Astrocyte (in vitro differentiated cells and primary cell): ENCODE data around the gene ST8SIA5.

Experiments
- CTCF ChIP-seq: IDR thresholded peaks from 2 replicates; pipeline ENCODE4 v1.5.1; 2011; ENCODE audit warnings: low read depth, mild to moderate bottlenecking, inconsistent platforms, low read length, moderate library complexity; ENCODE audit not compliant: insufficient read depth
- EZH2 ChIP-seq: IDR thresholded peaks from 2 replicates; pipeline ENCODE4 v1.6.1; 2012; ENCODE audit warnings: mild to moderate bottlenecking, low read length, inconsistent platforms; ENCODE audit not compliant: insufficient read depth

GRCh38 chr18:46688853-46689525 is 67.9 kb downstream of the ST8SIA5 start:
- TF ChIP-seq EZH2 (no peak), CTCF (no peak)
